ENCODE measurements around the gene PDE10A. TPM values are rescaled to one million over a fixed set of nuclear protein-coding genes. Genes with fewer than 3 reads are reported as not detected.

PDE10A gene
- total RNA-seq, 4 donors from 2014 or later: 0.54 to 4.4 (median 0.98) TPM

GRCh38 chr6:165602291-165602690 is 60.8 kb downstream of the PDE10A start:
- 86 to 91% methylated on average over 6 of the region's 6 CpGs for WGBS, 2 donors
- no peak for DNase-seq (ENCODE audit: low spot score in 2 of 2)
- TF ChIP-seq POLR2A (IDR thresholded peaks at IDR 0.05): no peak
- TF ChIP-seq CTCF (IDR thresholded peaks at IDR 0.05): no peak
- H3K4me3 ChIP-seq (ENCODE audit: low read depth, poor library complexity, severe bottlenecking): no peak overlapping the region
- intact Hi-C loops (cut with DNase I; ENCODE audit: low total_unique reads): no loop called here

- 55 to 56% methylated on average over 4 of the region's 4 CpGs for WGBS, 2 donors
- TF ChIP-seq POLR2A (IDR thresholded peaks at IDR 0.05): no peak
- TF ChIP-seq CTCF (IDR thresholded peaks at IDR 0.05): no peak
- DNase-seq (ENCODE audit: low spot score in 2 of 2): no peak
- no peak overlapping the region for H3K4me3 ChIP-seq (ENCODE audit: low read depth, poor library complexity, severe bottlenecking)
- intact Hi-C loops (cut with DNase I; ENCODE audit: low total_unique reads): no loop called here
Observed at GRCh38 chr6:165600606-165601005, 62.4 kb downstream of the PDE10A start.

- TF ChIP-seq CTCF (IDR thresholded peaks at IDR 0.05) (no peak), POLR2A (IDR thresholded peaks at IDR 0.05) (no peak)
- H3K4me3 ChIP-seq (ENCODE audit: low read depth, poor library complexity, severe bottlenecking): no peak overlapping the region
- intact Hi-C loops (cut with DNase I; ENCODE audit: low total_unique reads): no loop called here
- 65 to 72% methylated on average over 21 of the region's 21 CpGs for WGBS, 2 donors
- DNase-seq (ENCODE audit: low spot score in 2 of 2): no peak
Observed at GRCh38 chr6:165599596-165600487, 63.2 kb downstream of the PDE10A start.

GRCh38 chr6:165599121-165599520 is 63.9 kb downstream of the PDE10A start:
- intact Hi-C loops (cut with DNase I; ENCODE audit: low total_unique reads): no loop called here
- DNase-seq (ENCODE audit: low spot score in 2 of 2): no peak
- H3K4me3 ChIP-seq (ENCODE audit: low read depth, poor library complexity, severe bottlenecking): no peak overlapping the region
- TF ChIP-seq POLR2A (IDR thresholded peaks at IDR 0.05): no peak
- TF ChIP-seq CTCF (IDR thresholded peaks at IDR 0.05): no peak
- WGBS, 2 donors: 65 to 70% methylated on average over 3 of the region's 3 CpGs

- intact Hi-C loops (cut with DNase I; ENCODE audit: low total_unique reads): no loop called here
- WGBS, 2 donors: 76 to 84% methylated on average over 3 of the region's 3 CpGs
- no peak for DNase-seq (ENCODE audit: low spot score in 2 of 2)
- no peak overlapping the region for H3K4me3 ChIP-seq (ENCODE audit: low read depth, poor library complexity, severe bottlenecking)
- TF ChIP-seq CTCF (IDR thresholded peaks at IDR 0.05): no peak
- TF ChIP-seq POLR2A (IDR thresholded peaks at IDR 0.05): no peak
Observed at GRCh38 chr6:165597821-165598220, 65.2 kb downstream of the PDE10A start.
